HG03066 (cell line): ENCODE results near the gene SLC2A6.
"Not testable (repeated sequence)": the region's sequence is repeated elsewhere in the genome, so short reads cannot be mapped to it uniquely, and the experiment has no call there.

Experiments used
- ATAC-seq: cut with Tn5 transposase; IDR thresholded peaks from one replicate; pipeline ENCODE4 v1.9.1; 2021; ENCODE audit warnings: low read depth; ENCODE audit not compliant: unreplicated experiment

The SLC2A6 gene

GRCh38 chr9:133463234-133463863 is 15.6 kb downstream of the SLC2A6 start:
- no peak for ATAC-seq

DNA sequence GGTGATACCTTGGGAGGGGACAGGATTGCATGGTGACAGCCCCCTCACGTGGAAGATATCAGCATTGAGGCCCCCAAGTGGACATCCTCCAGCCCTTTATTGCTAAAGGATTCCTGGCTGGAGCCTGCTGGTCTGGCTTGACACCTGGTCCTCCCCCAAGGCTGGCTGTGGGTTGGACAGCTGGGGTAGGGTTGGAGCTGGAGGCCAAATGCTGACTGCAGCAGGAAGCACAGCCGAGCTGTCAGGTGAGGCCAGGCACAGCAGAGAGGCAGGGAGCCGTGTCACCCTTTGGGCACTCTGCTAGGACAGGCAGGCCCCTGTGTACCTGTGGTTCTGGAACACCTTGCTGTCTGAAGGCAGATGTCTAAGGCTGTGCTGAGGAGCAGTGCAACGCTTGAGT is 16.9 kb downstream of the SLC2A6 start:
- no peak for ATAC-seq

DNA sequence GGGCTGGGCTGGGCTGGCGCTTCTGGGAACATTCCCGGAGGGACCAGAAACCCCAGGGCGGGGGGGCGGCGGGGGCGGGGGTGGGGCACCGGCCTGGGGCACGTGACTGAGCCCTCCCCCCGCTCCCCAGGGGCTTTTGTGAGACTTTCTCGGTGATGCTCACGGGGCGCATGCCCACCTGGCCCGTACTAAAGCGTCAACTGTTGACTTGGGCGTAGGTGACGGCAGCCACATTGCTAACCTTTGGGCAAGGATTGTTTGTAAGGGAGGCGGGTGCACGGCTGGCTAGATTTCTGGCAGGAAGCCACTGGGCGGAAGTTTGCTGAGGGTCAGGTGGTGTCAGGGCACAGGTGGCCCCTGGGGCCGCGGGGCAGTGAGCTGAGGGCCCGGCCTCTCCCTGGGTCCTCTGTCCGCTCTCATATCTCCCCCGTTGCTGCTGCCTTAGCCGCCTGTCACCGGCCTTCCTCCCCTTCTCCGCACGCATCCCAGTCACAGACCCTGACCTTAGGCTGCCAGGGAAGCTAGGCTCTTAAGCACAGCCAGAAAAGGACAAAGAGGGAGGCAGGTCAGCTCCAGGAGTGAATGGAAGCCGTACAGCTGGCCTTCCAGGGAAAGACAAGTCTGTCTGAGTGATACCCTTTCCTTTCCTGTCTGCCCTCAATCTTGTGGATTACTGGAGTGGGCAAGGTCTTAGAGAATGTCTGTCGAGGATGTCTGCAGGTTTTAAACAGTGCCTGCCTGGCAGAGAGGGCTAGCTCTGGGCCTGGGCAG is 18.3 kb downstream of the SLC2A6 start:
- ATAC-seq = peak; percentile 19

- peak; percentile 76 for ATAC-seq
Measured at GRCh38 chr9:133459476-133460404, 19.2 kb downstream of the SLC2A6 start, which contains the start of gene CACFD1. CACFD1 (plus strand) TSS chr9:133459978; CDS start chr9:133460067, 89 bp downstream.

GRCh38 chr9:133458643-133459312 is 20.1 kb downstream of the SLC2A6 start:
- no peak for ATAC-seq

- ATAC-seq = no peak
Measured at GRCh38 chr9:133457748-133458147, 21.2 kb downstream of the SLC2A6 start.

- no peak for ATAC-seq
Measured at GRCh38 chr9:133457233-133457632, 21.7 kb downstream of the SLC2A6 start.

DNA sequence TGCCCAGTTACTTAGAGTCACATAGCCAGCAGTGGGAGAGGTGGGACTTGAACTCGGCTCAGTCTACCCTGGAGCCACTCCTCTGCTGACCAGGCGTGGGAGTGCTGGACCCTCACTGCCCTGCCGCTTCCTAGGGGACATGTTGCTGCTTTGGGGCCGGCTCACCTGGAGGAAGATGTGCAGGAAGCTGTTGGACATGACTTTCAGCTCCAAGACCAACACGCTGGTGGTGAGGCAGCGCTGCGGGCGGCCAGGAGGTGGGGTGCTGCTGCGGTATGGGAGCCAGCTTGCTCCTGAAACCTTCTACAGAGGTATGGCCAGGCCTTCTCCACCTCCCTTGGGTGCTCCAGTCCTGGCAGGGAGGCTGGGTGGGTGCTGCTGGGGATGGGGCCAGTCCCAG is 22.5 kb downstream of the SLC2A6 start:
- ATAC-seq = no peak

DNA sequence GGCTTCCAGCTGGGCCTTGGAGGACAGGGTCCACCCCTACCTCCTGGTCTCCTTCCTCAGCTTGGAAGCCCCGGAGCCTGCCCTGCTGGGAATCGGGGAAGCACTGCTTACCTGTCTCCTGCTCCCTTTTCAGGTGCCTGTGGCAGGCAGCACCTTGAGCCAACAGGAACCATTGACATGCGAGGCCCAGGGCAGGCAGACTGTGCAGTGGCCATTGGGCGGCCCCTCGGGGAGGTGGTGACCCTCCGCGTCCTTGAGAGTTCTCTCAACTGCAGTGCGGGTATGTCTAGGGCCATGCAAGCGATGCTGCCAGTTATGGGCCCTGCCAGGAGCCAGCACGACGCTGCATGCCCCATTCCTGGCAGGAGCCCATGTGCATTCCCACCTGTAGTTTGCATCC is 23.0 kb downstream of the SLC2A6 start:
- no peak for ATAC-seq

- no peak for ATAC-seq
Measured at GRCh38 chr9:133454943-133455673, 23.8 kb downstream of the SLC2A6 start.

DNA sequence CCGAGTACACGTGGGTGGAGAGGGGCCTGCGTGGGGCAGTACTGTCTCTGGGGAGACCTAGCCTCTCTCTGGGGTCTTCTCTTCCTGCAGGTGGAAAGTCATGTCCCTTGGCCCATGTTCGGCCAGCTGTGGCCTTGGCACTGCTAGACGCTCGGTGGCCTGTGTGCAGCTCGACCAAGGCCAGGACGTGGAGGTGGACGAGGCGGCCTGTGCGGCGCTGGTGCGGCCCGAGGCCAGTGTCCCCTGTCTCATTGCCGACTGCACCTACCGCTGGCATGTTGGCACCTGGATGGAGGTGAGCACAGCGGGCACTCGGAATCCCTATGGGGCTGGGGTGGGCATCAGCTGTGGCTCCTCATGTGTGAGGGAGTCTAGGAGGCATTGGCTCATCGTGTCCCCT is 24.6 kb downstream of the SLC2A6 start:
- ATAC-seq = no peak

DNA sequence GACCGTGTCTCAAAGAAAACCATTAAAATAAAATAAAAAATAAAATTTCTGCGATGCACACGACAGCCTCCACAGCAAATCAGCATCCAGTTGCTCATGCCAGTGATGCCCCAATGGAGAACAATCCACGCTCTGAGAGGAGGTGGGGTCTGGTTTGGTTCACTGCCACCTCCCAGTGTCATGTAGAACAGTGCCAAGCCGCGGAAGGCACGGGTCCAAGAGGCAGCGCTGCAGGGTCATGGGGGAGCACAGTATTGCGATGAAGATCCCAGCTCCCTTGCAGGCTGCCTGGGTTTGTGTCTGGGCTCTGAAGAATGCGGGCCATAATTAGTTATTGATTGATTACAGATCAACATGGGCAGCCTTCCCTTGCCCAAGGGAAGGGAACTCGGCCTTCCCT is 25.2 kb downstream of the SLC2A6 start:
- no peak for ATAC-seq

DNA sequence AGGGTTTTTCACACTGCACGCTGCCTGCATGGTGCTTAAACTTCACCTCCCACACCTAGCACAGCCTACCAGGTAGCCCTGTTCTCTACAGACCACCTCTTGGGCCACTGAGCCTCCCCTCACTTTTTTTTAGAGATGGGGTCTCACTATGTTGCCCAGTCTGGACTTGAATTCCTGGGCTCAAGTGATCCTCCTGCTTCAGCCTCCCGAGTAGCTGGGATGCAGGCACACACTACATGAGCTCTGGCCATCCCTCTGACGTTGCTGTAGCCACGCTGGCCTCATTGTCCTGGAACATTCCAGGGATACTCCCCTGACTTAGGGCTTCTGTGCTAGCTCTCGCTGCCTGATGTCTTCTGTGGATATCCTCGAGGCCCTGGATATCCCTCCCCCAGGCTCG is 26.3 kb downstream of the SLC2A6 start:
- ATAC-seq = no peak

GRCh38 chr9:133451865-133452264 is 27.0 kb downstream of the SLC2A6 start:
- ATAC-seq = not testable (repeated sequence)

DNA sequence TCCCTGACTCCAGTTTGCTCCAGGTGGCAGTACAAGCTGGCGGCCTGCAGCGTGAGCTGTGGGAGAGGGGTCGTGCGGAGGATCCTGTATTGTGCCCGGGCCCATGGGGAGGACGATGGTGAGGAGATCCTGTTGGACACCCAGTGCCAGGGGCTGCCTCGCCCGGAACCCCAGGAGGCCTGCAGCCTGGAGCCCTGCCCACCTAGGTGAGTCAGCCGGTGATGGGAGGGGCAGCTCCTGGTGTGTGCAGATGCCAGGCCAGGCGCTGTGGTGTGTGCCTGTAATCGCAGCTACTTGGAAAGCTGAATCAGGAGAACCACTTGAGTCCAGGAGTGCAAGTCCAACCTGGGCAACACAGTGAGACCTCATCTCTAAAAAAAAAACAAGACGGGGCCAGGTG is 29.1 kb downstream of the SLC2A6 start:
- ATAC-seq = no peak

DNA sequence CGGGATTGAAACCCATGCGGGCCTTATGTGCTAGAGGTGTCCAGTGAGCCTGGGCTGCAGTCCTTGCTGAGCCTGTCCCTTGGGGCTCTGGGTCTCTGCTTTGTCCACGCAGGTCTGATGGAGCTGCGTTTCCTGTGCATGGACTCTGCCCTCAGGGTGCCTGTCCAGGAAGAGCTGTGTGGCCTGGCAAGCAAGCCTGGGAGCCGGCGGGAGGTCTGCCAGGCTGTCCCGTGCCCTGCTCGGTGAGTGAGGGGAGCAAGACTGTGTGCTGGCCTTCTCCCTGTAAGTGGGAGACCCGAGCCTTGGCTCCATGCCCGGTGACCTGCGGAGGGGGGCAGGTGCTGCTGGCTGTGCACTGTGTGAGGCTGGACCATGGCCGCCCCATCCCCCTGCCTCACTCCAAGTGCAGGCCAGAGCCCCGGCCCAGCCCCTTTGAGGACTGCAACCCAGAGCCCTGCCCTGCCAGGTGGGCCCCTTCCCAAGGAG is 30.4 kb downstream of the SLC2A6 start:
- no peak for ATAC-seq

DNA sequence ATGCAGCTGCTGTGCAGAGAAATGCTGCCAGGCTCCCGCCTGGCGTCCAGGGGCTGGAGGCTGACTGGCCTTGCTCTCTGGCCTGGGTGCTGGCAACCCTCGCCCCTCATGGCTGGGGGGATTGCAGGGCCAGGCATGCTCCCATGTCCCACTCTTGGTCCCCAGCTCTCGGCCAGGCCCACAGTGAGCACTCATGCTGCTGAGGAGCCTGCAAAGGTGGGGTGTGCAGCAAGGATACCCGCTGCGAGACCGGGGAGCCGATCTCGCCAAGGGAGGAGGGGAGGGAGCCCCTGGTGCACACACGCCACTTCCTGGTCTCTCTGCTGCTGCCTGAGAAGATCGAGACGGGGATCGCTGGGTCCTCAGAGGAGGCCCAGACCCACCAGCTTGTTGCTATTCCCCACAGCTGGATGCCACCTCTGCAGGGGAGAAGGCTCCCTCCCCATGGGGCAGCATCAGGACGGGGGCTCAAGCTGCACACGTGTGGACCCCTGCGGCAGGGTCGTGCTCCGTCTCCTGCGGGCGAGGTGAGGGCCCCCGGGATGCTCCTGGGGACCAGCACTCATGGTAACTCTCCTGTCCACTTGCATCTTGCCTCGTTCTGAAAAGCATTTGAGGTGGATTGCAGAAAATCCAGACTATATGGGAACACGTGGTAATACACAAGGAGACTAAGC is 33.5 kb downstream of the SLC2A6 start:
- no peak for ATAC-seq

DNA sequence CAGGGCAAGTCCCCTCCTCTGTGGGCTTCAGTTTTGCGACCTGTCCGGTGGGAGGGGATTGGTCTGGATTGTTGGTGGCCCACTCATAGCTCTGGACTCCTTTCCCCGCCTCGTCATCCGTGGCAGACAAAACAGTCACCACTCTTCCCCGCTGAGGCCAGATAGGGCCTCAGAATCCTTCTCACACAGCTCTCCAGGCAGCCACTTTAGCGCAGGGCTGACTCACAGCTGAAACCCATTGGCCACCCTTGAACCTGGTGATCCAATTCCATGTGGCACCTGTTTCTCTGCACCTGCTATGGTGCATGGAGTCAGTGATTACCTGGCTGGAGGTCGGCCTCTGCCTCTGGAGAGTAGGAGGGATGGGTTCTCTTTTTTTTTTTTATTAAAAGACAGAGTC is 34.9 kb downstream of the SLC2A6 start:
- no peak for ATAC-seq

DNA sequence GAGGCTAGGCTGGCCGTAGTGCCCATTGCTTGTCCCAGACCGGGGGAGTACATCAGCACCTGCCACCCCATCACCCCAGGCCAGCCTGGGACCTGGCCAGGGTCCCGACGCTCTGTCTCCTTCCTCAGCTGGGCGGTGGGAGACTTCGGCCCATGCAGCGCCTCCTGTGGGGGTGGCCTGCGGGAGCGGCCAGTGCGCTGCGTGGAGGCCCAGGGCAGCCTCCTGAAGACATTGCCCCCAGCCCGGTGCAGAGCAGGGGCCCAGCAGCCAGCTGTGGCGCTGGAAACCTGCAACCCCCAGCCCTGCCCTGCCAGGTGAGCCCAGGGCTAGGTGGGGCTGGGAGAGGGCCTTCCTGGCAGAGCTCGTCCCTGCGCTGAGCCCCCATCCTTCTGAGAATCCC is 35.7 kb downstream of the SLC2A6 start:
- no peak for ATAC-seq
